GM20000 (cell line): ENCODE results near the gene IL25.

Source experiments
- DNase-seq: peaks from one replicate; pipeline ENCODE4 v3.0.0; 2012; ENCODE audit warnings: low spot score
- TF ChIP-seq, protein P1 (sequence below): IDR thresholded peaks from 2 replicates; pipeline ENCODE4 v1.5.1; 2012; ENCODE audit warnings: mild to moderate bottlenecking, control low read depth; ENCODE audit errors: extremely low read depth, missing control alignments

IL25 gene

DNA sequence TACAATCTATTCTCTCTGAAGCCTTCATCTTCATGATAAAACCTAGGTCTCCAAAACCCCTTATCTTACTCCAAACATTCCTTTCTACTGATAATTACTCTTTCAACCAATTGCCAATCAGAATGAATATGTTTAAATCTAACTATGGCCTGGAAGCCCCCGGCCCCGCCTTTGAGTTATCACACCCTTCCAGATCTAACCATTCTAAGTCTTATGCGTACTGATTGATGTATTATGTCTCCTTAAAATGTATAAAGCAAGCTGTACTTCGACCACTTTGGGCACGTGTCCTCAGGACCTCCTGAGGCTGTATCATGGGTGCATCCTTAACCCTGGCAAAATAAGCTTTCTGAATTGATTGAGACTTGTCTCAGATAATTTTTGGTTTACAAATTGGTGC lies 37.0 kb upstream of the IL25 start:
- TF ChIP-seq, protein P1, sequence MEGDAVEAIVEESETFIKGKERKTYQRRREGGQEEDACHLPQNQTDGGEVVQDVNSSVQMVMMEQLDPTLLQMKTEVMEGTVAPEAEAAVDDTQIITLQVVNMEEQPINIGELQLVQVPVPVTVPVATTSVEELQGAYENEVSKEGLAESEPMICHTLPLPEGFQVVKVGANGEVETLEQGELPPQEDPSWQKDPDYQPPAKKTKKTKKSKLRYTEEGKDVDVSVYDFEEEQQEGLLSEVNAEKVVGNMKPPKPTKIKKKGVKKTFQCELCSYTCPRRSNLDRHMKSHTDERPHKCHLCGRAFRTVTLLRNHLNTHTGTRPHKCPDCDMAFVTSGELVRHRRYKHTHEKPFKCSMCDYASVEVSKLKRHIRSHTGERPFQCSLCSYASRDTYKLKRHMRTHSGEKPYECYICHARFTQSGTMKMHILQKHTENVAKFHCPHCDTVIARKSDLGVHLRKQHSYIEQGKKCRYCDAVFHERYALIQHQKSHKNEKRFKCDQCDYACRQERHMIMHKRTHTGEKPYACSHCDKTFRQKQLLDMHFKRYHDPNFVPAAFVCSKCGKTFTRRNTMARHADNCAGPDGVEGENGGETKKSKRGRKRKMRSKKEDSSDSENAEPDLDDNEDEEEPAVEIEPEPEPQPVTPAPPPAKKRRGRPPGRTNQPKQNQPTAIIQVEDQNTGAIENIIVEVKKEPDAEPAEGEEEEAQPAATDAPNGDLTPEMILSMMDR, result no peak
- no peak for DNase-seq

DNA sequence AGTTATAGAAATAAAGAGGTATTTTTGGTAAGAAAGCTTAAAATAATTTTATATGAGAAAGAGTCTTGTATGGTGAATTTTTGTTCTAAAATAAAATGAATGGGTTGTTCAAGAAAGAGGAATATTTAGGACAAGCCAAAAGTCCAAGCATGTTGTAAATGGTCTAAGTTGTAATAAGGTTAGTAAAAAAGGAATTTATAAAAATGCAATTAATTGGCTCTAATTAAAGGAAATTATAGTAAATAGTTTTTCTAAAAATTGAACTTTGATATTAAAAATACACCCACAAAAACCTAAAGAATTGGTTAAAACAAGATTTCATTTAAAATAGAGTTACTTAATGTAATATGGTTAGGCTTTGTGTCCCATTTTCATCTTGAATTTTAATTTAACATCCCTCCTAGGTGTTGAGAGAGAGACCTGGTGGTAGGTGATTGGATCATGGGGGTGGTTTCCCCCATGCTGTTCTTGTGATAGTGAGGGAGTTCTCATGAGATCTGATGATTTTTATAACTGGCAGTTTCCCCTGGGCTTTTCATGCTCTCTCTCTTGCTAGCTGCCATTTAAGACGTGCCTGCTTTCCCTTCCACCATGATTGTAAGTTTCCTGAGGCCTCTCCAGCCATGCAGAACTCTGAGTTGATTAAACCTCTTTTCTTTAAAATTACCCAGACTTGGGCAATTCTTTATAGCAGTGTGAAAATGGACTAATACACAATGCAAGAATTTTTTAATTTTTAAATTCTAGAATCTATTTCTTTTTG lies 32.9 kb upstream of the IL25 start:
- TF ChIP-seq, protein P1, result no peak
- no peak for DNase-seq

DNA sequence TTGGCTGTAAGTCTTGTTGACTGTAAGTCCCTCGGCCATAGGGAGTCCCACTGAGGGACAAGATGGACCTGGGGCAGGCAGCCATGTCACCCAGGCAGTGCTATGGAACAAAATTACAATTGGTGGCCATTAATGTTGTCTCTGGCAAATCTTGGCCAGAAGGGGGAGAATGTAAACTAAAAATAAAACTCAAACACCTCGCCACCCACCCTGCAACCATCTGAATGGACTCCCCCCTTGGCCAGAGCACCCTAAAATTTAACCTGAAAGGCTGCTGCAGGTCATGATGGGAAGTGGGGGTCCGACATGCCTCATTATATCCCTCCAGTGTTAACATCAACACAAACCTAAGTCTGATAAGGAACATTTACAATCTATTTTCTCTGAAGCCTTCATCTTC lies 28.1 kb upstream of the IL25 start:
- TF ChIP-seq, protein P1, result no peak
- no peak for DNase-seq

DNA sequence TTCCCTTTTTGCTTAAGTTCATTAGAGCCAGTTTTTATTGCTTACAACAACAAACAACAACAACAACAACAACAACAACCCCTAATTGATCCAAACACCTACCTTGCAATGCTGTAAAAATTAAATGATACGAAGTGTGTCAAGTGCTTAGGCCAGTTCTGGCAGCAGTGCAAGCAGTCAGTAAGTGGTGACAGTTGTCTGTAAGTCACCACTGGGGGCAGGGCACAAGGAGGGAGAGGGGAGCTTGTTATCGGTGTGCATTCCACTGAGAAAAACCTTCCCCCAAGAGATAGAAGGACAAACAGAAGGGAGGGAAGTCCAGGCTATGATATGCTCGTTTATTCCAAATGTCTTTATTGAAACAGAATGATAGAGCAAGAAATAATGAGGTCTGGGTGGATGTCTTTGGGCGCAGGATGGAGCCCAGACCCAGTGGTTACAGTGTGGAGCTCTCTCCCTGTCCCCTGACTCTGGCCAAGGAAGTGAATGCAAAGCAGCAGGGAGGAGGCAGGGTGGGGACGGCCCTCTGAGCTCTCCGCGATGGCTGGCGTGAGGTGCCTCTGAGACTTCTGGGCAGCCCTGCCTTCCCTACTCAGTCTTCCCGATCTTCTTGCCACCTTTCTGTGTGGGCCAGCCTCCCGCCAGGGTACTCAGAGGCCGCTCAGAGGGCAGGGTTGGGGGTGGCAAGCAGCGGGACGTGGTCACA lies 26.5 kb upstream of the IL25 start:
- DNase-seq, result no peak
- TF ChIP-seq, protein P1, result no peak

DNA sequence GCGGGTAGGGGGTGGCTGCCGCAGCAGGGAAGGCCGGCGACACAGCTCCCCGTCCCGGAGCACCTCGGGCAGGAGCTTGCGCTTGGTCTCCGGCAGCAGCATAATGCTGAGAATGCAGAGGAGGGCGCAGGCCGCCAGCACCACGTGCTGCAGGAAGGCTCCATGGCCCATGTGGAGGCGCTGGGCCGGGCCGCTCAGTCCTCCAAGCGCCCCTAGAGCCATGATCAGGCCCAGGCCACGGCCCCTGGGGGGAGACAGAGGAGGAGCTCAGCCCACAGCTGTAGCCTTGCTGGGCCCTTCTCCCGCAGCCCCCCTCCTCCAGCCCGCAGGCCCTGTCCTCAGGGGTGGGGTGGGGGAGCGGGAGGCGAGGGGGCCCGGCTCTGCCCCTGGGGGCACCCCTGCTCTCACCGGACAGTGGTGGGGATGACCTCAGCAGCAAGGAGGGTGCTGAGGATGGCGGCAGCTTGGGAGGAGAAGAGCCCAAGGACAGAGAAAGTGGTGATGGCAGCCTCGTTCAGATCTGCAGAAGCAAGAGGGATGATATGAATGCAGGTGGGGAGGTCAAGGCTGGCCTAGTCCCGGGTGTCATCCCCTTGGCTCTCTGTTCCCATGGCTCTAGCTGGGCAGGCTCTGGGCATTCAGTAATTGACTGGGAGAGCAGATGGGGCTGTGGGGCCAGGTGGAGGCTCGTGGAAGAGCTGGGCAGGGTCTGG lies 25.8 kb upstream of the IL25 start:
- TF ChIP-seq, protein P1, result no peak
- no peak for DNase-seq

DNA sequence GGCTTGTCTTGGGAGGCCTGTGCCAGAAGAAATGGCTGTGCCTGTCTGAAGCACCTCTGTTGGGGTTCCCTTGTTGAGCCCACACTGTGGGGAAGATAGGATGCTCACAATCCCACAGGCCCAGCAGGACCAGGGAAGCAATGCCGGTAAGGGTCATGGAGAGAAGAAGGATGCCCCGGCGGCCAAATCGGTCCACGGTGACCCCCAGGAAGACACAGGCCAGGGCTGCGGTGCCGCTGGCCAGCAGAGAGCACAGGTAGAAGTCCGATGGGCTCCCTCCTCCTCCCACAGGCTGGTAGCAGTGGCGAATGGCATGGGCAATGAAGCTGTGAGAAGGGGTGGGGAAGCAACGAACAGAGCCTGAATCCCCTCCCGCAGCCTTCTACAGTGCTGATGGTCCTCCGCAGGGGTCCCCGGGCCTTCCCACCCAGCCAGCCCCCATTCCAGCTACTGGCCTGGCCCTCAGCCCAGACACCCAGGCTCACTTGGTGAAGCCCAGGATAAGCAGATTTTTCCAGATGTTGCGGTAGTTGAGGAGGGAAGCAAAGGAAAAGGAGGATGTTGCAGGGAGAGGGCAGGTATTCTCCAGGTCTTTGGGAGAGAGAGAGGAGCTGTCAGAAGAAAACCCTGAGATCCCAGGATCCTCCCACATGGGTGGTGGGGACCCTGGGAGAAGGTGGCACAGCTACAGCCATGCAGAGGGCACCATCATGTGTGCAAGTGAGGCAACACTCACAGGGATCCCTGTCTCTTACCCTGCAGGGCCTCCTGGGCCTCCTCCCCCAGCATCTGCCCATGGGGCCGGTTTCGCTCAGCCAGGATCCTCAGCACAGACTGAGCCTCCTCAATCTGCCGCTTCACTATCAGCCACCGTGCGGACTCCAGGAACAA lies 25.0 kb upstream of the IL25 start:
- peak; percentile 22 for DNase-seq
- TF ChIP-seq, protein P1, result no peak
